CD4-positive, alpha-beta T cell (primary cell): ENCODE data around the gene OCIAD2. TPM values are rescaled to one million over a fixed set of nuclear protein-coding genes. Genes with fewer than 3 reads are reported as not detected.

Source experiments
- ATAC-seq: fragments of 200-7000 bp; cut with Tn5 transposase; one replicate; pipeline ENCODE4 v1.10.0; 2022; ENCODE audit warnings: mild to moderate bottlenecking; ENCODE audit not compliant: poor library complexity
- CTCF ChIA-PET: fragments of 350-600 bp; sonication (Branson Sonifier 250); formaldehyde crosslinking; loops from one replicate; lab custom pipeline; 2021; ENCODE audit warnings: antibody characterized with exemption, inconsistent platforms; lab: Charles Lee
- POLR2A ChIA-PET: fragments of 350-600 bp; sonication (Branson Sonifier 250); formaldehyde crosslinking; loops from one replicate; lab custom pipeline; 2021; ENCODE audit warnings: antibody characterized with exemption, inconsistent platforms; lab: Charles Lee
- DNase-seq, 14 experiments: peaks; one replicate each; pipeline ENCODE4 v3.0.0-alpha.2; 2013 to 2020; ENCODE audit warnings: mixed read lengths in 2 of 14
- H3K27ac ChIP-seq, 2 donors: one replicate each; pipeline versions ENCODE4 v1.5.1 to v1.7.0; 2013; ENCODE audit warnings: low read length in 2 of 2, low read depth in 1 of 2, mild to moderate bottlenecking in 1 of 2
- H3K27me3 ChIP-seq, 2 experiments: 1 replicate in 1 of 2; 2 replicates in 1 of 2; pipeline versions ENCODE4 v1.6.1 to v1.7.0; 2013; ENCODE audit warnings: low read length in 2 of 2, control low read depth in 1 of 2, mild to moderate bottlenecking in 1 of 2, moderate library complexity in 1 of 2; ENCODE audit not compliant: insufficient read depth in 2 of 2, control insufficient read depth in 1 of 2
- H3K36me3 ChIP-seq: one replicate; pipeline ENCODE4 v1.6.1; 2013; ENCODE audit warnings: low read length, control low read depth; ENCODE audit not compliant: insufficient read depth
- H3K4me1 ChIP-seq: one replicate; pipeline ENCODE4 v1.6.1; 2013; ENCODE audit warnings: low read length, control low read depth; ENCODE audit not compliant: insufficient read depth
- H3K4me3 ChIP-seq: one replicate; pipeline ENCODE4 v1.5.1; 2013; ENCODE audit warnings: mild to moderate bottlenecking, low read length, moderate library complexity
- H3K9me3 ChIP-seq, 2 experiments: 1 replicate in 1 of 2; 2 replicates in 1 of 2; pipeline versions ENCODE4 v1.6.1 to v1.7.0; 2013; ENCODE audit warnings: low read length in 2 of 2, mild to moderate bottlenecking in 2 of 2, control low read depth in 1 of 2, moderate library complexity in 1 of 2; ENCODE audit not compliant: control insufficient read depth in 1 of 2, insufficient read depth in 1 of 2
- H3K27ac Mint-ChIP-seq: one replicate; pipeline ENCODE4 v1.8.0; 2020; ENCODE audit warnings: mixed read lengths
- H3K27me3 Mint-ChIP-seq: one replicate; pipeline ENCODE4 v1.8.0; 2021; ENCODE audit warnings: mixed read lengths
- H3K36me3 Mint-ChIP-seq: one replicate; pipeline ENCODE4 v1.8.0; 2021; ENCODE audit warnings: low read depth, mixed read lengths
- H3K4me1 Mint-ChIP-seq: one replicate; pipeline ENCODE4 v1.8.0; 2021; ENCODE audit warnings: low read depth, mixed read lengths
- H3K4me3 Mint-ChIP-seq: one replicate; pipeline ENCODE4 v1.8.0; 2020; ENCODE audit warnings: mild to moderate bottlenecking, mixed read lengths
- H3K9me3 Mint-ChIP-seq: one replicate; pipeline ENCODE4 v1.8.0; 2020; ENCODE audit warnings: mixed read lengths
- CTCF ChIP-seq: fragments of 200-600 bp; IDR thresholded peaks from one replicate; pipeline ENCODE4 v1.8.0; 2022; ENCODE audit warnings: antibody characterized with exemption, mild to moderate bottlenecking
- intact Hi-C, 2 experiments: fragments of 100-400 bp; cut with DNase I in 1 of 2; cut with micrococcal nuclease in 1 of 2; formaldehyde crosslinking; loops; one replicate each; pipeline versions ENCODE4 v1.15.1 to v1.9.0; 2023 to 2025; cut with DNase I, micrococcal nuclease
- total RNA-seq, 174 experiments: library from RNA in 2 of 174; stranded (reverse) in 2 of 174; gene quantifications; one replicate each; pipeline ENCODE4 v1.2.3 and lab custom pipeline; 2021 to 2026

Gene OCIAD2
- total RNA-seq, 2 experiments from 2014 or later: 77.0 to 91.1 TPM

- no peak for TF ChIP-seq CTCF
- Histone ChIP-seq H3K4me3 (no peak overlapping the region), H3K27me3 (no peaks in the 10 kb centered on the region), H3K27ac (no peak overlapping the region), H3K4me1 (peaks cover 25% of the 10 kb centered on the region), H3K9me3 (no peaks in the 10 kb centered on the region), H3K36me3 (peaks cover 73% of the 10 kb centered on the region)
- Mint-ChIP-seq H3K27ac (no peak overlapping the region), H3K4me3 (no peak overlapping the region), H3K36me3 (peaks cover 90% of the 10 kb centered on the region), H3K9me3 (no peaks in the 10 kb centered on the region), H3K4me1 (peaks cover 66% of the 10 kb centered on the region), H3K27me3 (no peaks in the 10 kb centered on the region)
- no peak for ATAC-seq
- POLR2A ChIA-PET: no interaction called here
- intact Hi-C loops: loop anchor here in 1 of 2 experiments (5.0 to 10.0 kb wide), 3 partner anchors 49 to 766 kb away; partner anchors contain the start of genes SLAIN2 and TXK
- no peak for DNase-seq
- CTCF ChIA-PET: no interaction called here
These were observed 5.4 kb downstream of the OCIAD2 start for GRCh38 chr4:48901196-48901595.

- POLR2A ChIA-PET: no interaction called here
- Histone ChIP-seq H3K27me3 (no peaks in the 10 kb centered on the region), H3K36me3 (peaks cover 85% of the 10 kb centered on the region), H3K9me3 (no peaks in the 10 kb centered on the region), H3K27ac (no peak overlapping the region), H3K4me3 (no peak overlapping the region), H3K4me1 (peaks cover 13% of the 10 kb centered on the region)
- Mint-ChIP-seq H3K9me3 (no peaks in the 10 kb centered on the region), H3K4me3 (no peak overlapping the region), H3K27ac (peak overlapping the region; percentile 5), H3K27me3 (no peaks in the 10 kb centered on the region), H3K36me3 (peaks cover 93% of the 10 kb centered on the region), H3K4me1 (peaks cover 61% of the 10 kb centered on the region)
- intact Hi-C loops: loop anchor here in 1 of 2 experiments (5.0 to 10.0 kb wide), 3 partner anchors 48 to 765 kb away; partner anchors contain the start of genes SLAIN2 and TXK
- DNase-seq (no peak), ATAC-seq (no peak)
- CTCF ChIA-PET: no interaction called here
- no peak for TF ChIP-seq CTCF
These were observed 6.6 kb downstream of the OCIAD2 start for GRCh38 chr4:48899950-48900349.

GRCh38 chr4:48899432-48899749 is 7.2 kb downstream of the OCIAD2 start:
- intact Hi-C loops: no loop called here
- CTCF ChIA-PET: no interaction called here
- H3K27me3 Mint-ChIP-seq: no peaks in the 10 kb centered on the region
- peak overlapping the region; percentile 5 for H3K27ac Mint-ChIP-seq
- Histone ChIP-seq H3K4me1 (peaks cover 8% of the 10 kb centered on the region), H3K27me3 (no peaks in the 10 kb centered on the region), H3K36me3 (peaks cover 86% of the 10 kb centered on the region), H3K9me3 (no peaks in the 10 kb centered on the region), H3K27ac (no peak overlapping the region), H3K4me3 (no peak overlapping the region)
- no peak for TF ChIP-seq CTCF
- no peak overlapping the region for H3K4me3 Mint-ChIP-seq
- no peak for DNase-seq
- H3K4me1 Mint-ChIP-seq: peaks cover 60% of the 10 kb centered on the region
- H3K36me3 Mint-ChIP-seq: peaks cover 93% of the 10 kb centered on the region
- no peaks in the 10 kb centered on the region for H3K9me3 Mint-ChIP-seq
- ATAC-seq: no peak
- POLR2A ChIA-PET: no interaction called here
